Measurements from ENCODE around the gene SLC25A13.

- TF ChIP-seq CTCF (conservative IDR thresholded peaks at IDR 0.05) (no peak), ZFX (IDR thresholded peaks at IDR 0.05) (no peak)
Measured at GRCh38 chr7:96102096-96102811, 219.6 kb downstream of the SLC25A13 start.
